Skin of body (tissue), 2 donors: ENCODE measurements around the gene BLVRA. TPM values are rescaled to one million over a fixed set of nuclear protein-coding genes. Genes with fewer than 3 reads are reported as not detected.
"Not testable (repeated sequence)": the region's sequence is repeated elsewhere in the genome, so short reads cannot be mapped to it uniquely, and the experiment has no call there.

Experiments used
- DNase-seq: peaks from one replicate; lab custom pipeline; 2025; lab: John Stamatoyannopoulos, UW
- total RNA-seq: library from RNA; depleted of rRNA; stranded (reverse); fragments of >200 nt; gene quantifications from one replicate; pipeline ENCODE4 v1.2.3, GENCODE V29; 2014

The BLVRA gene
- total RNA-seq, result 19.0 TPM

GRCh38 chr7:43758029-43758821 is at the start of gene BLVRA:
Gene BLVRA (plus strand): TSS chr7:43758680. CDS start chr7:43771159, 12,479 bp downstream.
- no peak for DNase-seq

GRCh38 chr7:43711503-43711902 is 47.0 kb upstream of the BLVRA start:
- DNase-seq, result no peak

- DNase-seq, result not testable (repeated sequence)
Measured at GRCh38 chr7:43715966-43716365, 42.5 kb upstream of the BLVRA start.

GRCh38 chr7:43716598-43716997 is 41.9 kb upstream of the BLVRA start:
- no peak for DNase-seq

- peak; percentile 20 for DNase-seq
Measured at GRCh38 chr7:43721193-43721806, 37.2 kb upstream of the BLVRA start.

GRCh38 chr7:43723007-43723341 is 35.5 kb upstream of the BLVRA start:
- DNase-seq, result no peak

GRCh38 chr7:43725251-43725650 is 33.2 kb upstream of the BLVRA start:
- DNase-seq, result no peak

GRCh38 chr7:43726466-43726865 is 32.0 kb upstream of the BLVRA start:
- no peak for DNase-seq

GRCh38 chr7:43727003-43727402 is 31.5 kb upstream of the BLVRA start:
- no peak for DNase-seq

GRCh38 chr7:43727494-43727893 is 31.0 kb upstream of the BLVRA start:
- DNase-seq, result no peak

GRCh38 chr7:43729214-43729923 is 29.1 kb upstream of the BLVRA start, which contains the start of gene COA1:
Gene COA1 (minus strand): TSS chr7:43729523. CDS start chr7:43648614, 80,909 bp downstream.
- peak; percentile 78 for DNase-seq

GRCh38 chr7:43729924-43730248 is 28.6 kb upstream of the BLVRA start:
- no peak for DNase-seq

GRCh38 chr7:43731494-43731893 is 27.0 kb upstream of the BLVRA start:
- not testable (repeated sequence) for DNase-seq

GRCh38 chr7:43734575-43735332 is 23.7 kb upstream of the BLVRA start:
- DNase-seq, result not testable (repeated sequence)

- DNase-seq, result no peak
Measured at GRCh38 chr7:43735403-43735801, 23.1 kb upstream of the BLVRA start.

GRCh38 chr7:43735802-43736603 is 22.5 kb upstream of the BLVRA start:
- no peak for DNase-seq

GRCh38 chr7:43737467-43738127 is 20.9 kb upstream of the BLVRA start:
- no peak for DNase-seq

- no peak for DNase-seq
Measured at GRCh38 chr7:43742692-43743091, 15.8 kb upstream of the BLVRA start.

GRCh38 chr7:43747328-43748105 is 11.0 kb upstream of the BLVRA start:
- no peak for DNase-seq
